Measurements from ENCODE around the gene CTAGE9.
A peak's percentile ranks its signal among the peaks of the same experiment; 100 is the strongest.
"Not testable (repeated sequence)": the region's sequence is repeated elsewhere in the genome, so short reads cannot be mapped to it uniquely, and the experiment has no call there.

Gene CTAGE9

GRCh38 chr6:131728296-131728939 is 17.6 kb upstream of the CTAGE9 start:
- no peak for DNase-seq

DNA sequence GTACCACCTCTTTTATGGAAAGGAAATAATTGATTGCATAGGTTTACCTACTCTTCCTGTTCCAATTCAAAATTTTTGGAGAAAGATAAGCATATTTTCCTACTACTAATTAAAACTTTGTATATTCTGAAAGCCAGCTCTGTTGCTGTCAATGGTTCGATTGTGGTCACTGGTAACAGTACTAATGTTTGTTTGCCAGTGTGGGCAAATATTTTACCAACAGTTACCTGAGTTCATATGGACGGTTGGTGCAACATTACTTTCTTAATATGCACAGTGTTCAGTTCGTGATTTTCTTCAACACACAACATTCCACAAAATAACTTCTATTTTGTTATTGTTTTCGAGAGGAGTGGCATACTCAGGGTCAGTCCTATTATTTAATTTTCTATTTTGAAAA is 17.1 kb upstream of the CTAGE9 start:
- no peak for DNase-seq

DNA sequence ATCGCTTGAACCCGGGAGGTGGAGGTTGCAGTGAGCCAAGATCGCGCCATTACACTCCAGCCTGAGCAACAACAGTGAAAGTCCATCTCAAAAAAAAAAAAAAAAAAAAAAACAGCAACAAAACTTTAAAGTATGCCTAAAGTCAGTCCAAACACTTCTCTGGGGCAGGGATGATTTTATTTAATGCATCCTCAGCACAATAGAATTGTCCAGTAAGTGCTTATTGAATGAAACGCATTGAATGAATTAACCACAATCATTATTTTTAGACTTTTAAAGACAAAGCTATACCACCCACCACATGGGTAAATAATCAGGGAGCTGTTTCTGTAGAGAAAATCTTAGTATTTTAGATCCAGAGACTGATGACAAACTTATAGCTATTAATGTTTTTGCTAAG is 16.6 kb upstream of the CTAGE9 start:
- DNase-seq = no peak

DNA sequence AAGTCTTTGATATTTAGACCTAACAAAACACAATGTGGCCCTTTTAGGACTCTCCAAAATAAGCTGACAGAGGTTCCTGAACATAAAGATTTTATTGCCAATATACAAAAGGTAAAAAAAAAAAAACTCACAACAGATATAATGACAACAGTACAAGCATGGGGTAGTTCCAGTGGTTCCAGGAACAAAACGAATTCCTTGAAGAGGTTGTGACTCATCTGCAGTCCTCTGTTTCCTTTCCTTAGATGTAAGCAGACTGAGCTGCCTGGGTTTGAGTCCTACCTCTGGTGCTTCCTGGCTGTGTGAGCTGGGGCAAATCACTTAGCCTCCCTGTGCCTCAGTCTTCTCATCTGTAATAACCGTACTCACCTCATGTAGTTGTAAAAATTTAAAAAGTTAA is 13.3 kb upstream of the CTAGE9 start:
- DNase-seq = no peak

- DNase-seq = no peak
These were observed 10.3 kb upstream of the CTAGE9 start for GRCh38 chr6:131721161-131721560.

DNA sequence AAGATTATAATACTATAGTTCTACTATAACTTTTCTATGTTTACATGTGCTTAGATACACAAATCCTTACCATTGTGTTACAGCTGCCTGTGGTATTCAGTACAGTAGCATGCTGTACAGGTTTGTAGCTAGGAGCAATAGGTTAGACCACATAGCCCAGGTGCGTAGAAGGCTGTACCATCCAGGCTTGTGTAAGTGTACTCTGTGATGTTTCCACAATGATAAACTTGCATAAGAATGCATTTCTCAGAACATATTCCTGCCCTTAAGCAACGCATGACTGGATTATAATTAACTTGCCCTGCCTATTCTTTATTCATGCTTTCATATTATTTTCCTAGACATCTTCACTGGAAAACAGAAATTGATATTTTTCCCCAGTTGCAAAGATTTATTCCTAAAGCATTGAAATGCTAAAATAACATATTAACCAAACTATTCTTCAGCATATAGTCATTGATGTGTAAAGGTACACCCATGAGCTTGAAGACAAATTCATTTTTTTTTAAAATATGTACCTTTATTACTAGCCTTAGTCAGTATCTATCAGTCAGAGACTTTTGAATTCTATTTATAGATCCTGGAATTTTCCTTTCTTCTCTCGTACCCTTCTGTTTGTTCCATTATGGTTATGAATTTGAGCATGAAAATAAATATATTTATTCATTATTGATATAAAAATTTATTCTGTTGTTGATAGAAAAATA is 7.2 kb upstream of the CTAGE9 start:
- no peak for DNase-seq

GRCh38 chr6:131715567-131715966 is 4.8 kb upstream of the CTAGE9 start:
- DNase-seq = not testable (repeated sequence)

DNA sequence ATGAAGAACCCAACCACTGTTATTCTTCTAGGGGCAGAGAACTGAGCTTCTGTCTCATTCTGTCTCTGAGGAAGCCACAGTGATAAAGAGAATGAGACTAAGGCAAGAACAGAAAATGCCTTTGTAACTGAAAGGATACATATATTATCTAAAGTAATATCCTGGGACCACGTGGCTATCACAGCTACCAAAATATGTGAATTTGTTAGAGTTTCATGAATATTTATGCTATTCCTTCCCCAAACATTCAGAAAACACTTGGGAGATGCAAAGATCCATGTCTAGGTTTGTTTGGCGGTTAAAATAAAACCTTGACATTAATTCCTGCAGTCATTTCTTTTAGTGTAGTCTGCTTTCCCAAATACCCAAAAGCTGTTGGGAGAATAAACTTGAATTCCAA is 6.9 kb downstream of the CTAGE9 start:
- DNase-seq = not testable (repeated sequence)

DNA sequence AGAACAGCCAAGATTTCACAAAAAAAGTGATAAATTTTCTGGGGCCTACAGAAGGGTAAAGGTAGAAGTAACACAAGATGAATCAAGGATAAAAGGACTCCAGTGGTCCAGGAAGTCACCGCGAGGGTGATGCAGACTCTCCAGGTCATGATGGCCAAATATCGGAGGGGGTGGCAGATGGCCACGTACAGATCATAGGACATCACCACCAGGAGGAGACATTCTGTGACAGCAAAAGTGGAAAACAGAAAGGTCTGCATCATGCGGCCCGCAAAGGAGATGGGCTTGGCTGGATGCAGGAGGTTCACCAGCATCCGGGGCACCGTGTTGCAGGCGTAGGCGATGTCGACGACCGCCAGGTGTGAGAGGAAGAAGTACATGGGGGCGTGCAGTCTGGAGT is 10.0 kb downstream of the CTAGE9 start:
- DNase-seq = not testable (repeated sequence)

GRCh38 chr6:131696956-131697355 is 13.9 kb downstream of the CTAGE9 start:
- no peak for DNase-seq

DNA sequence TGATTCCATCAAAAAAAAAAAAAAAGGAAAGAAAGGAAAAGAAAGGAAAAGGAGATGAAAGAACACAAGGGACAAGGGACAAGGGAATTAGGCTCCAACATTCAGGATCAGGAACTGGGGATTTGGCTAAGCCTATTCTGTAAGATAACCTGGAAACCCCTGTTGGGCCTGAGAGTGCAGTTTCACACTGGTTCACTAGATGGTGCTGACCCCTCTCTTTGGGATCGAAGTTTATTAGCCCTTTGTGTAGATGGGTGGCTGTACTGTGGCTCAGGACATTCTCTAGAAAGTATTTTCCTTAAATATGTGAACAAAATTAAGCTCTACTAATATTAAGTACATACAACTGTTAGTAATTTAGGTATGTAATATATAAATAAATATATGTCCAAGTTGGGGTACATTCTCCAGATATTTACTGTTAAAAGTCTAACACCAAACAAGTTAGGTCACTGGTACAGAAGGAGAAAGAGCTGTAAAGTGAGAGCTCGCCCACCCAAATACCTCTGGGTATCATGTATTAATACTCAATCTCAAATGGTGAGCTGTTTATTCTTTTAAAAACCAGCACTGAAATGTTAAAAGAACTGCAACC is 15.9 kb downstream of the CTAGE9 start:
- DNase-seq = peak in 25 of 51 donors; percentile 0 to 47 (median 15)

DNA sequence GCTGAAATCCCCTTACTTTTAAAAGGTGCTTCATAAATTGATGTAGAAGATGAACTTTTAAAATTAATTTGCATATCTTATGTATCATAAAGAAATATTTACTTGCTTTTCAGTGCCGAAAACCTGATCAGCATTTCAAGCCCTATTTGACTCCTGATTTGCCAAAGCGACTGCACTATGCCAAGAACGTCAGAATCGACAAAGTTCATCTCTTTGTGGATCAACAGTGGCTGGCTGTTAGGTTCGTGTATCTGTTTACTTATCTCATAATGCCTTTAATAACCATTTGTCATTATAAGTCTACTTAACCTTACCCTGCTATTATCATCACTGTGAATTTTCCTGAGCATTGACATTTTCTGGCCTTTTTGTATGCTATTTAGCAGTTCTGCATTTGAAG is 17.4 kb downstream of the CTAGE9 start:
- no peak for DNase-seq

DNA sequence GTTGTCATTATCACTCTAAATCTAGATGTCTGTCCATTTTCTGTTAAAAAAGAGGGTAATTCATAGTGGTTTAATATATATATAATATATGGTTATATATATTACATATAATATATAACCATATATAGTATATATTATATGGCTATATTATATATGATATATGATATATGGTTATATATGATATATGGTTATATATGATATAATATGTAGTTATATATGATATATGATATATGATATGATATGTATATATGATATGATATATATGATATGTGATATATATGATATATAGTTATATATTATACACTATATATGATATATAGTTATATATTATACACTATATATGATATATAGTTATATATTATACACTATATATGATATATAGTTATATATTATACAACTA is 18.2 kb downstream of the CTAGE9 start:
- DNase-seq = no peak

GRCh38 chr6:131692031-131692430 is 18.8 kb downstream of the CTAGE9 start:
- DNase-seq = no peak

DNA sequence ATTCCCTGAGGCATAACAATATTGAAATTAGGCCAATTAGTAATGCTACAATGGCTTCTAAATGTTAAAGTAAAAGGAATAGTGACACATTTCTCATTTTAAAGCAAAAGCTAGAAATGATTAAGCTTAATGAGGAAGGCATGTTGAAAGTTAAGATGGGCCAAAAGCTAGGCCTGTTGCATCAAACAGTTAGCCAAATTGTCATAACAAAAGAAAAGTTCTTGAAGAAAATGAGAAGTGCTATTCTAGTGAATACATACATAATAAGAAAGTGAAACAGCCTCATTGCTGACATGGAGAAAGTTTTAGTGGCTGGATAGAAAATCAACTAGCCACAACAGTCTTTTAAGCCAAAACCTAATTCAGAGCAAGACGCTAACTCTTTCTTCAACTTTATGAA is 22.5 kb downstream of the CTAGE9 start:
- no peak for DNase-seq

- DNase-seq = no peak
These were observed 23.8 kb downstream of the CTAGE9 start for GRCh38 chr6:131687022-131687421.

GRCh38 chr6:131685266-131685780 is 25.5 kb downstream of the CTAGE9 start:
- DNase-seq = no peak

GRCh38 chr6:131683479-131683878 is 27.3 kb downstream of the CTAGE9 start:
- DNase-seq = no peak

GRCh38 chr6:131682442-131682841 is 28.4 kb downstream of the CTAGE9 start:
- no peak for DNase-seq

GRCh38 chr6:131681585-131681984 is 29.2 kb downstream of the CTAGE9 start:
- DNase-seq = no peak

DNA sequence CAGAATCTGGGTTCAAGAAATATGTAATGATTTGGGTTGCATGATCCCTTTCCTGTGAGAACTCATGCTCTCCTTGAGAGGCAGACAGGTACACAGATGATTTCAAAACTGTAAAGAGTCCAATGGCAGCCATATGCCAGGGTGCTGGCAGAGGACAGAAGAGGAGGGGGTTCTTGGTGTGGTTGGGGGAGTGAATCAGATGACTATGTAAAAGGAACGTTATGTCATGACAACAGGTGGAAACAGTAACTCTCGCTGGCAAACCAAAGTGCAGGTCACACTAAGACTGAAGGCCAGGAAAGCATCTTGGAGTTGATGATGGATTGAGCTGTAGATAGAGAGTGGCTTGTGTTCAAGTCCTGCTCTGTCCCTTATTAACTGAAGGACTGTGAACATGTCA is 29.9 kb downstream of the CTAGE9 start:
- DNase-seq = no peak

GRCh38 chr6:131678442-131678841 is 32.4 kb downstream of the CTAGE9 start:
- no peak for DNase-seq

DNA sequence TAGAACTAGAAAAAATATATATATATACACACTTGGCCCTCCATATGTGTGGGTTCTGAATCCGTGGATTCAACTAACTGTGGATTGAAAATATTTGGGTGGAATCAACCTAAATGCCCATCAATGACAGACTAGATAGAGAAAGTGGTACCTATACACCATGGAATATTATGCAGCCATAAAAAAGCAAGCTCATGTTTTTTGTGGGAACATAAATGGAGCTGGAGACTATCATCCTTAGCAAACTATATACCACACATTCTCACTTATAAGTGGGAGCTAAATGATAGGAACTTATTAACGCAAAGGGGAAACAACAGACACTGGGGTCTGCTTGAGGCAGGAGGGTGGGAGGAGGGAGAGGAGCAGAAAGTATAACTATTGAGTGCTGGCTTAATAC is 37.6 kb downstream of the CTAGE9 start:
- DNase-seq = no peak

All from hypothalamus (tissue), 51 donors.